DMS53 (cell line): ENCODE data around the gene CDX1.

ENCODE experiments used
- DNase-seq: peaks from one replicate; lab custom pipeline; 2025; lab: John Stamatoyannopoulos, UW

The CDX1 gene

DNA sequence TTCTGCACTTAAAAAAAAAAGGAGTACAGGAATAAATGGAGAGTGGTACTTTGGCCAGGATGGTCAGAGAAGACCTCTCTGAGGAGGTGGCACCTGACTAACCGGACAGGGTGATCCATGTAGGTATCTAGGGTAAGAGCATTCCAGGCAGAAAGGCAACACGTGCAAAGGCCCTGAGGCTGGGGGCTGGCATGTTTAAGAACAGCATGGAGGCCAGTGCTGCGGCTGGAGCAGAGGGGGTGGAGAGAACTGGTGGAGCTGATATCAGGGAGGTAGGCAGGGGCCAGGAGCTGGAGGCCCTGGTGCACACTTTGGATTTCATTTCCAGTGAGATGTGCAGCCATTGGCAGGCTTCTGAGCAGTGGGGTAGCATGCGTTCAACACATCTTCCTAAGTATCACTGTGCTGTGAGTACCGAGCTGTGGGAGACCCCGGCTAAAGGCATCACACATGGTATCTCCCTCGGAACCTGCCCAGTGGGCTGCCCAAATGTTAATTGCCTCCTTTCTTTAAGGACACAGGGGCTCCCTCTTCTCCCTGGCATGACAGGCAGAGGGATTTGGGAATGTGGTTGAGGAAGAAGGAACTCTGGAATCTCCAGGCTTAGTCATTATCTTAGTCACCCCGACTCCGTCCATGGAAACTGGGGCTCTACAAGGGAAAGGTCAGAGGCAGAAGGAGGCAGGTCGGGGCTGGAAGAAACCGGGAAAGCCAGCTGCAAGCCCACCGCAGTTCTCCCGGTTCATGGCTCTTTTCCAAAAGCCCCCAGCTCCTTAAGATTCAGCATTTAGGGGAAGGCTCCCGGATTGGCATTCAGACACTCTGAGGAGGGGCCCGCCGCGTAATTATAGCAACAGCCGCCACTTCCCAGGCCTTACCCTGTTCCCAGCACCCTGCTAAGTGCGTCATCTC lies 41.9 kb downstream of the CDX1 start:
- DNase-seq = peak; percentile 39

DNA sequence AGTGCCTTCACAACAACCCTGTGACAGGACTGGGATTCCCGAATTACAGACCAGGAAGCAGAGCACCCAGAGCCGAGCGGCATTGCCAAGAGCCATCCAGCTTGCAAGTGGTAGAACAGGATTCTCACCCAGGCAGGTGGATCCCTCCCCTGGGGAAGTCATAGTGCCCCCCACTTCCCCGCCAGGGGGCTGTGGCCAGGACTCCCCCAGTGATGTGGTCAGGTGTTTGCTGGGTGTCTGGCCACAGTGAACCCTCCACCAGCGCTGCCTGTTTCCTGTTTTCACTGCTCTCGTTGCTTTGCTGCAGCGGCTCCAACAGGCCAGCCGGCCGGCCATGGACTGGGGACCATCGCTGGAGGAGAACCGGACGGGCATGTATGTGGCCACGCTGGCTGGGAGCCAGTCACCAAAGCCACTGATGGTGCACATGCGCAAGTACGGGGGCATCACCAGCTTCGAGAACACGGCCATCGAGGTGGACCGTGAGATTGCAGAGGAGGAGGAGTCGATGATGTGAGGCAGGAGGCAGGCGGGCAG lies 42.6 kb downstream of the CDX1 start:
- peak; percentile 94 for DNase-seq

GRCh38 chr5:150210644-150211043 lies 44.1 kb downstream of the CDX1 start:
- DNase-seq = no peak

DNA sequence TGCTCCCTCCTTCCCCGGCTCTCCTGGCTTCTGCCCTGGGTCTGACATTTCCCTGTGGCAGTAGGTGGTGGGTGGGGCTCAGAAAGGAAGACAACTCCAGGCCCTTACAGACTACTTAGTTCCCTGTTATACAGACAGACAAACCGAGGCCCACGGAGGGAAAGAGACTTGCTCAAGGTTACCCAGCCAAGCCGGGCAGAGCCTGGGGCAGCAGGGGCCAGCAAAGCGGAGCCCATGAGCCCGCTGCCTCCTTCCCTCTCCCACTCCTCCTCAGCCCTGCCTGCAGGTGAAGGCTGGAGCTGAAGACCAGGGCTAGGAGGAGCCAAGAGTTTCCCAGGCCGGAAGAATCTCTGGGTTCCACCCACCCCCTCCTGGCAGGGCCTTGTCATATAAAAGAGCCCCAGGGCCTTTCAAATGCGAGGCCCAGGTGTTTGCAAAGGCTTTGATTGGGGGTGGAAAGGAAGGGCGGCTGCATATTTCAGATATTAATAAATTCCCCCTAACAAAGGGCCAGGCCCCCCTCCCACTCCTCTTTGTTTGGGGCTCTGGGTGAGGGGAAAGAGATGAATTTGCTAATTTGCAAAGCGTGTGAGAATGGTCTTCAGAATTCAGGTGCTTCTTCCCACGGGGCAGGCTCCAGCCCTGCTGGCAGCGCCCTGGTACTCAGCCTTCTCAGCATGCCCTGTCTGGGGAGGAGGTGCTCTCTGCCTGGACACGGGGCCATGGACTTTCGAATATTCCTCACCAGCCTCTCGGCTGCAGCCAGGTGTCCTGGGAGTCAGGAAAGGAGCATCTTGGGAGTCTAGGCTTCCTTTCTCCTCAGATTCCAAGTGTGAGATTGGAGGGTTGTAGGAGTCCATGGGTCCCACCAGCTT lies 44.8 kb downstream of the CDX1 start:
- no peak for DNase-seq

- DNase-seq = no peak
Measured at GRCh38 chr5:150213530-150213929, 47.0 kb downstream of the CDX1 start.

GRCh38 chr5:150214289-150214688 lies 47.7 kb downstream of the CDX1 start:
- DNase-seq = no peak

DNA sequence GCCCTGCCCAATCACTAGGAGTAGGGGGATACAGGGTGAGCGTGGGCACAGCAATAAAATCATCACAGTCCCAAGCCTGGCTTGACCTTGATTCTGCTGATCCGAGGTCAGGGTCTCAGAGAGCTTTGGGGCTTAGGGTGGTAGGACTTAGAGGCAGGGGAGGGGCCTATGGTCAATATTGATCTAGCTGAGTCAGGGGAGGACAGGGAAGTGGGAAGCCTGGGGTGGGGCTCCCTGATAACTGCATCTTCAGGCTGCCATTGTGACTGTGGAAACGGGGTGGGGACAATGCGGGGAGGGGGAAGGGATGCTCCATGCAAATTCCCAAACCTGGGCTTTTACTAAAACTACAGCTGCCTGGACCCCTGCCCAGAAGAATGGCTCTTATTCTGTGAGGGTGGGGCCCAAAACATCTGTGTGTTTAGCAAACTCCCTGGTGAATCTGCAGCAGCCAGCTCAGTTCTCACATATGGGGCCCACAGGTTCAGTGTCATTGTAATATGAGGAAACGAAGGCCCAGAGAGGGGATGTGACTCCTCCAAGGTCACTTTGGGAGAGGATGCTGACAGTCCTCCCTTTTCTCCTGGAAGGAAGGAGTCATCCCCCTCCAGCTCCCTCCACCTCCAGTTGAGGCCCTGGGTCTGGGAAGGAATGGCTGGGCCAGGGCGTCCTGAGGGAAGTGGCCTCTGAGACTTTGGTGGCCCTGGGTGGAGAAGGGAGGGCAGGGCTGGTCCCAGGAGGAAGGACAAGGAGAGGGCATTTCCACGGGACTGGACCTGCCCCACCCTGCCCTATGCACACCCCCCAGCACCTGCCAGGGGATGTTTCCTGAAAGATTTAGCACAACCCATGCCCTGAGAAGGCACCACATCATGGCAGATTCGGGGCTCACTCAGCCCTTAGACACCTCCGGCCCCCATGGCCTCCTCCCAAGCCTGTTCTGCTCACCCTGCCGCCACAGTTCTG lies 49.7 kb downstream of the CDX1 start:
- DNase-seq = no peak

DNA sequence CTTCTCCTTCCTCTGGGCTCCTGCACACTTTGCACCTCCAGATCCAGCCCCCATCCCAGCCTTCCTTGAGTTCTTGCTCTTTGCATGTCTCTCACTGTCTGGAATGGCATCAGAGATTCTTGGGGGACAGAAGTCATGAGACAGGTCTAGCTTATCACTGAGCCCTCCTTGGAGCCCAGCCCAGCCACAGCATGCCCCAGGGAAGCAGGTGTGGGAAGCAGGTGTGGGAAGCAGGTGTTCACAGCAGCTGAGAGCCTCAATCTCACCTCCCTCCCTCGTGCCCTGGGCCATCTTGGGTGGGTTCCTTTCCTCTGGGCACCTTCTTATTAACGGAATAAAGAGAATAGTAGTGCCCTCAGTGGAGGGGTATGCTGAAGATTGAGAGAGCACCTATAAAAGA lies 50.5 kb downstream of the CDX1 start:
- DNase-seq = peak; percentile 57

- DNase-seq = peak; percentile 87
Measured at GRCh38 chr5:150217873-150218692, 51.5 kb downstream of the CDX1 start.

DNA sequence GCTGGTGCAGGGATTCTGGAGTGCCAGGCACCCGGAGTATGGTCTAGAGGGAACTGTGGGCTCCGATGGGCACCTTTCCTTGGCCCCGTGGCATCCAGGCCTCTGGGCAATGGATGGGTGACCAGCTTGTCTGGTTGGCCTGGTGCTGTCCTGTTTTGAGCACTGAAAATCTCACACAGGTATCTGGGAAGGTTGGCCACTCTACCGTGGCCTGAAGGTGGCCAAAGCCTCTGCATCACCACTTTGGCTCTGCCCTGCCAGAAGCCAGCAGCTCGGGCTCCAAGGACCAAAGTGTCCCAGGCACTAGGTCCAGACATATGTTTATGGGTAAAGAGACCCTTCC lies 52.1 kb downstream of the CDX1 start:
- DNase-seq = no peak

- no peak for DNase-seq
Measured at GRCh38 chr5:150219142-150219541, 52.6 kb downstream of the CDX1 start.

DNA sequence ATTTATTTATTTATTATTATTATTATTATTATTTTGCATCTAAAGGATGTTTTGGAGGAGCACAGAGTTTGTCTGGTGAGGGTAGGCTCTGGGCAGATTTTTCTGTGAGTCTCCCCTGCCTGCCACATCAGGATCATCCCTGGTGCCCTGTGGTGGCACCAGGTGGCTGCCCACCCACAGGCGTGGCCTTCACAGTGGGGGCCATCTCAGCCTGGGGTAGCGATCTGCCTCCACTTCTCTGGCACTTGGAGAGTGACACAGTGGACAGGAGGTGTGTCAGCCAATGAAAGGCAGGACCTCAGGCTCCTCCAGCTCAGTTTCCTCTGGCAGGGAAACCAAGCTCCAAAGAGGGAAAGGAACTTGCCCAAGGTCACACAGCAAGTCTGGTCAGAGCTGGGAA lies 53.3 kb downstream of the CDX1 start:
- no peak for DNase-seq

GRCh38 chr5:150221471-150221870 lies 54.9 kb downstream of the CDX1 start:
- no peak for DNase-seq

GRCh38 chr5:150222906-150223305 lies 56.3 kb downstream of the CDX1 start:
- no peak for DNase-seq

DNA sequence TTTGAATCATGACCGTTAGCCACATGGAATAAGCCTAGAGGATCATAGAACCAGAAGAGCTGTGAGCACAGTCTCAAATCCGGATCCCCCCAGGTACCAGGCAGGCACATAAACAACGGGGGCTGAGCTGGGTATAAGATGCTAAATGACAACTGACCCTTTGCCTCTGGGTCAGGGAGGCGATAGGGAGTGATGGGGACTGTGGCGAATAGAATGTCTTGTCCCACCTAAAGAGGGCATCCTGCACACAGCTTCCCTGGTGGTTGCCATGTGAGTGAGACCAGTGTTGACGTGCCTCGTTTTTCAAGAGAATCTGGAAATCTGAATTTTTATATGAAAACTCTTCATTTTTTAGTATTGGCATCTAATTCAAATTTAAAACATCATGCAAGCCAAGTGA lies 56.9 kb downstream of the CDX1 start:
- no peak for DNase-seq

- no peak for DNase-seq
Measured at GRCh38 chr5:150224483-150225027, 58.0 kb downstream of the CDX1 start.

- no peak for DNase-seq
Measured at GRCh38 chr5:150227036-150227435, 60.5 kb downstream of the CDX1 start.

GRCh38 chr5:150227606-150228273 lies 61.2 kb downstream of the CDX1 start:
- no peak for DNase-seq

DNA sequence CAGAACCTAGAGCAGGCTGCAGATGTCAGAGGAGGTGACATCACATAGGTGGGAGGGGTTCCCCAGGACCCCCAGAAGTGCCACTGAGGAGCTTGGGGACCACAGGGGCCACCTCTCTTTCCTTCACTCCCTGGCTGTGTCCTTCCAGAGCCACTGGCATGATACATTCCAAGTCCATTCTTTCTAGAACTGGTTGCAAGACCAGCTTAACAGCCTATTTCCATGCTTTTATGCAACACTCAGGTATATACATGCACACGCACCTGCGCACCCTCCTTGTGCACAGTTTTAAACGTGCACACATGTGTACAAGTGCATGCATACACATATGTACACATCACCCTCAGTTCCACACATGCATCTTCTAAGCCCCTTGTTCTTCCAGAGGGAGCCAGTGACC lies 63.0 kb downstream of the CDX1 start:
- no peak for DNase-seq

DNA sequence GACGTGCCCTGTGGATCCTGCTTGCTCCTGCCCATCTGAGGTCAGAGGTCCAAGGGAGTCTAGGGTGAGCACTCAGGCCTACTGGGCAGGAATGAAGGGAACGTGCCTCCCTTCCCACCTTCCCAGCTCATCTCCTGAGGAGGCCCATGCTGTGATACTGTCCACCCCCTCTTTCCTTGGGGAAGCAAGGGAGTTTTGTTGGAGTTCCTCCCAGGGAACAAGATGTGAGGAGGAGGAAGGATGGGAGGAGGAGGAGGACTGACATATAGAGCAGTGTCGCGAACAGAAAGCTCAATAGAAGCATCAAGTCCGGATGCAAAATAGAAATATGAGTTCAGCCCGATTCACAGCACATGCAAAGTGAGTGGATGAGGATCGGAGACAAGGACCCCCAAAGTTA lies 64.3 kb downstream of the CDX1 start:
- no peak for DNase-seq
